HEK293T (cell line): ENCODE data around the gene VWA3B.

Source experiments
- BHLHE40 ChIP-seq: fragments of 450-650 bp; IDR thresholded peaks from 2 replicates; pipeline ENCODE4 v1.6.1; 2016; ENCODE audit warnings: mild to moderate bottlenecking, moderate library complexity, borderline replicate concordance
- ELF4 ChIP-seq: fragments of 450-650 bp; IDR thresholded peaks from 2 replicates; pipeline ENCODE4 v1.6.1; 2017; ENCODE audit warnings: antibody characterized with exemption
- FOXA1 ChIP-seq: fragments of 450-650 bp; IDR thresholded peaks from 2 replicates; pipeline ENCODE4 v1.6.1; 2016; ENCODE audit warnings: mild to moderate bottlenecking
- FOXK2 ChIP-seq: fragments of 450-650 bp; IDR thresholded peaks from 2 replicates; pipeline ENCODE4 v1.6.1; 2016; ENCODE audit warnings: mild to moderate bottlenecking
- L3MBTL2 ChIP-seq: fragments of 450-650 bp; conservative IDR thresholded peaks from 2 replicates; pipeline ENCODE4 v1.6.1; 2016; ENCODE audit warnings: mild to moderate bottlenecking
- NFRKB ChIP-seq: fragments of 450-650 bp; IDR thresholded peaks from 2 replicates; pipeline ENCODE4 v1.6.1; 2016; ENCODE audit warnings: mild to moderate bottlenecking, moderate library complexity
- PKNOX1 ChIP-seq: fragments of 450-650 bp; IDR thresholded peaks from 2 replicates; pipeline ENCODE4 v1.6.1; 2016
- SP1 ChIP-seq: fragments of 450-650 bp; IDR thresholded peaks from 2 replicates; pipeline ENCODE4 v1.6.1; 2017
- SUZ12 ChIP-seq: fragments of 450-650 bp; IDR thresholded peaks from 2 replicates; pipeline ENCODE4 v1.6.1; 2016; ENCODE audit warnings: mild to moderate bottlenecking
- TARDBP ChIP-seq: fragments of 450-650 bp; IDR thresholded peaks from 2 replicates; pipeline ENCODE4 v1.6.1; 2016

GRCh38 chr2:98142106-98142791, 55.3 kb downstream of the VWA3B start:
- TF ChIP-seq NFRKB: no peak
- TF ChIP-seq ELF4: no peak
- no peak for TF ChIP-seq SP1
- no peak for TF ChIP-seq TARDBP
- TF ChIP-seq PKNOX1: no peak
- TF ChIP-seq FOXK2: no peak
- TF ChIP-seq BHLHE40: no peak
- TF ChIP-seq FOXA1: no peak
- no peak for TF ChIP-seq L3MBTL2
- TF ChIP-seq SUZ12: no peak
